Mesothelial cell of epicardium (in vitro differentiated cells): ENCODE results near the gene BCLAF3. TPM values are rescaled to one million over a fixed set of nuclear protein-coding genes. Genes with fewer than 3 reads are reported as not detected.

Source experiments
- DNase-seq, 2 experiments: peaks; one replicate each; pipeline ENCODE4 v3.0.0; 2021; ENCODE audit warnings: low spot score in 2 of 2; ENCODE audit not compliant: unreplicated experiment in 2 of 2
- H3K27ac Mint-ChIP-seq: 2 replicates; pipeline ENCODE4 v1.8.0; 2021; ENCODE audit warnings: mixed read lengths
- H3K27me3 Mint-ChIP-seq: 2 replicates; pipeline ENCODE4 v1.8.0; 2021; ENCODE audit warnings: low read depth, mixed read lengths
- H3K36me3 Mint-ChIP-seq: 2 replicates; pipeline ENCODE4 v1.8.0; 2021; ENCODE audit warnings: mixed read lengths
- H3K4me1 Mint-ChIP-seq: 2 replicates; pipeline ENCODE4 v1.8.0; 2021; ENCODE audit warnings: mixed read lengths
- H3K4me3 Mint-ChIP-seq: 2 replicates; pipeline ENCODE4 v1.8.0; 2021; ENCODE audit warnings: mild to moderate bottlenecking, moderate library complexity, mixed read lengths
- H3K9me3 Mint-ChIP-seq: 2 replicates; pipeline ENCODE4 v1.8.0; 2021; ENCODE audit warnings: mixed read lengths
- total RNA-seq: library from RNA; stranded (reverse); gene quantifications from 3 replicates; pipeline ENCODE4 v1.2.1, GENCODE V29; 2021
- TF ChIP-seq, protein P1 (sequence below): fragments of 200-600 bp; sonication (generic); IDR thresholded peaks from one replicate; pipeline ENCODE4 v1.5.0; 2021; ENCODE audit warnings: antibody characterized with exemption; ENCODE audit not compliant: unreplicated experiment

Gene BCLAF3
- total RNA-seq, 1 donor from 2014 or later, result 16.9 TPM

DNA sequence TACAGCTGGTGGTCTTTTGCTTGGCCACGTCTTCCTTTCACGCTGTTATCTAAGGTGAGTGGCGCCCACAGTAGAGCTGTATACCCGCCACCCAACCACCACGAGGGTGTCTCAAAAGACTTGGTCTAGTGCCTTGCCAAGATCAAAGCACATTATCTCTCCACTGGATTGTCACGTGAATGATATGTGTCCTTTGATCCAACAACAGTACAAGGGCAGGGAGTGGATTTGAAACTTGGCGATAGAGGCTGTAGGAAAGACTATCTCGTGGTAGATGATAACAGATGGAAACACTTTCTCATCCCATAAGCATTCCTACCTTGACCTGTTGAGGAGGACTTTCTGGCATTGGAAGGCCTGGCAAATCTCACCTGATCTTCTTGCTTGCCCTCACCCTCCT lies 37.7 kb upstream of the BCLAF3 start:
- H3K36me3 Mint-ChIP-seq, result no peaks in the 10 kb centered on the region
- peaks cover 4% of the 10 kb centered on the region for H3K4me1 Mint-ChIP-seq
- peaks cover 25% of the 10 kb centered on the region for H3K9me3 Mint-ChIP-seq

DNA sequence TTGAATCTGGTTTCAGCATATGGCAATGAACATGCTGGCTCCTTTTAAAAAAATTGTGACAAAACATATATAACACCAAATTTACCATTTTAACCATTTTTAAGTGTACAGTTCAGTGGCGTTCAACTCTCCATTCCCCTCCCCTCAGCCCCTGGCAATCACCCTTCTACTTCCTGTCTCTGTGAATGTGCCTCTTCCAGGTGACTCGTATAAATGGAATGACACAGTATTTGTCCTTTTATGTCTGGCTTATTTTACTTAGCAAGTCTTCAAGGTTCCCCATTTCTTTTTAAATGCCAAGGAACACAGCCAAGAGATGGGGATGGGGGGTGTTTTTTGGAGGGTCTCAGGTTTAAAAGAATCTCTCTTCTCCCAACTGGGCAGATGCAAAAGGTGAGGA lies 35.4 kb upstream of the BCLAF3 start:
- peaks cover 4% of the 10 kb centered on the region for H3K4me1 Mint-ChIP-seq
- no peak overlapping the region for H3K4me3 Mint-ChIP-seq
- TF ChIP-seq, protein P1, sequence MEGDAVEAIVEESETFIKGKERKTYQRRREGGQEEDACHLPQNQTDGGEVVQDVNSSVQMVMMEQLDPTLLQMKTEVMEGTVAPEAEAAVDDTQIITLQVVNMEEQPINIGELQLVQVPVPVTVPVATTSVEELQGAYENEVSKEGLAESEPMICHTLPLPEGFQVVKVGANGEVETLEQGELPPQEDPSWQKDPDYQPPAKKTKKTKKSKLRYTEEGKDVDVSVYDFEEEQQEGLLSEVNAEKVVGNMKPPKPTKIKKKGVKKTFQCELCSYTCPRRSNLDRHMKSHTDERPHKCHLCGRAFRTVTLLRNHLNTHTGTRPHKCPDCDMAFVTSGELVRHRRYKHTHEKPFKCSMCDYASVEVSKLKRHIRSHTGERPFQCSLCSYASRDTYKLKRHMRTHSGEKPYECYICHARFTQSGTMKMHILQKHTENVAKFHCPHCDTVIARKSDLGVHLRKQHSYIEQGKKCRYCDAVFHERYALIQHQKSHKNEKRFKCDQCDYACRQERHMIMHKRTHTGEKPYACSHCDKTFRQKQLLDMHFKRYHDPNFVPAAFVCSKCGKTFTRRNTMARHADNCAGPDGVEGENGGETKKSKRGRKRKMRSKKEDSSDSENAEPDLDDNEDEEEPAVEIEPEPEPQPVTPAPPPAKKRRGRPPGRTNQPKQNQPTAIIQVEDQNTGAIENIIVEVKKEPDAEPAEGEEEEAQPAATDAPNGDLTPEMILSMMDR, result no peak
- DNase-seq, result no peak
- peaks cover 20% of the 10 kb centered on the region for H3K9me3 Mint-ChIP-seq
- no peaks in the 10 kb centered on the region for H3K27me3 Mint-ChIP-seq
- no peak overlapping the region for H3K27ac Mint-ChIP-seq
- no peaks in the 10 kb centered on the region for H3K36me3 Mint-ChIP-seq

More for the DNA sequence above, 37.7 kb upstream of the BCLAF3 start:
- no peak for DNase-seq
- H3K4me3 Mint-ChIP-seq, result no peak overlapping the region
- H3K27me3 Mint-ChIP-seq, result no peaks in the 10 kb centered on the region
- H3K27ac Mint-ChIP-seq, result no peak overlapping the region
- TF ChIP-seq, protein P1, result no peak

DNA sequence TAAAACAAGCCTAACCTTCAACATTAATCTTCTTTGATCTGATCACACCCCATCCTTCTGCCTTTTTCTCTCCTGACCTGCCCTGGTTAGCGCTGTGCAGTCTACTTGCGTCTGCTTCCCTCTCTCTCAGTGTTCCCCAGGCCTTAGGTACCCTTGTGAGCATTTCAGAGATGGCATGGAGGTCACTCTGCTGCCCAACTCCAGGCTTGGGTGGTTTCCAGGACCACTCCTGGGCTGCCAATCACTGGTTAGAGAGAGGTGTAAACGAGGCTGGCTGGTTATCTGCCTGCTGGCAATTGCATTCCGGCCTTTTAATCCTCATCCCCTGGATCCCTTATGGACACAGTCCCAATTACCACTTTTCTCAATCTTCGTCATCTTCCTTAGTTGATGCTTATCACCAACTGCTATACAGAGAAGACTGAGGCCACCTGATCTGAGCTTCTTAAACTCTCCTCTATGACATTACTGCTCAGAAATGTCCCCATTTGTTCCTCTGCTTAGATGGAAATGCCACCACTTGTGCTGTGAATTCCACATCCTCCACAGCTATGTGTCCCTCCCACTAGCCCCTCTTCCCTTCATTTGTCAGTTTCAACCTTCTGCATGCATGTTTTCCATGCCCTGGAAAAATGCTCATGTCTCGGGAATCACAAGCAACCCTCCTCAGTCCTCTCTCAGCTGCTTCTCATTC lies 29.0 kb upstream of the BCLAF3 start:
- DNase-seq, result no peak
- H3K27me3 Mint-ChIP-seq, result no peaks in the 10 kb centered on the region
- TF ChIP-seq, protein P1, result no peak
- H3K36me3 Mint-ChIP-seq, result peaks cover 1% of the 10 kb centered on the region
- no peak overlapping the region for H3K27ac Mint-ChIP-seq
- no peak overlapping the region for H3K4me3 Mint-ChIP-seq
- peaks cover 39% of the 10 kb centered on the region for H3K9me3 Mint-ChIP-seq
- no peaks in the 10 kb centered on the region for H3K4me1 Mint-ChIP-seq

DNA sequence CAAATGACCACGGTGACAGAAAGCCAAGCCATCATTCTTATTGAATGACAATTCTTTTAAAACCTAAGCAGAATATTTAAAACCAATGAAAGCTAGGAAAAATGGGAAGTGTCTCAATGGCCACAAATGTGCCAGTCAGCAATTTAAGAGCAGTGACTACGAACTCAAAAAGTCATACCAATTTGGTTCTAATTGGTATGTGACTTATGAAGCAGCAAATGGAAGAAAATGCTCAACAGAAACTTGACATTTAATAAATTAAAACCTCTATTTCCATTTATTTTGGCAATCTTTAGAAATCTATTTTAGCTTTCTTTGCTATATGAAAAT lies 25.7 kb upstream of the BCLAF3 start:
- DNase-seq, result no peak
- H3K27me3 Mint-ChIP-seq, result no peaks in the 10 kb centered on the region
- H3K4me3 Mint-ChIP-seq, result no peak overlapping the region
- TF ChIP-seq, protein P1, result no peak
- no peak overlapping the region for H3K27ac Mint-ChIP-seq
- no peaks in the 10 kb centered on the region for H3K4me1 Mint-ChIP-seq
- H3K9me3 Mint-ChIP-seq, result peaks cover 48% of the 10 kb centered on the region
- H3K36me3 Mint-ChIP-seq, result peaks cover 1% of the 10 kb centered on the region

DNA sequence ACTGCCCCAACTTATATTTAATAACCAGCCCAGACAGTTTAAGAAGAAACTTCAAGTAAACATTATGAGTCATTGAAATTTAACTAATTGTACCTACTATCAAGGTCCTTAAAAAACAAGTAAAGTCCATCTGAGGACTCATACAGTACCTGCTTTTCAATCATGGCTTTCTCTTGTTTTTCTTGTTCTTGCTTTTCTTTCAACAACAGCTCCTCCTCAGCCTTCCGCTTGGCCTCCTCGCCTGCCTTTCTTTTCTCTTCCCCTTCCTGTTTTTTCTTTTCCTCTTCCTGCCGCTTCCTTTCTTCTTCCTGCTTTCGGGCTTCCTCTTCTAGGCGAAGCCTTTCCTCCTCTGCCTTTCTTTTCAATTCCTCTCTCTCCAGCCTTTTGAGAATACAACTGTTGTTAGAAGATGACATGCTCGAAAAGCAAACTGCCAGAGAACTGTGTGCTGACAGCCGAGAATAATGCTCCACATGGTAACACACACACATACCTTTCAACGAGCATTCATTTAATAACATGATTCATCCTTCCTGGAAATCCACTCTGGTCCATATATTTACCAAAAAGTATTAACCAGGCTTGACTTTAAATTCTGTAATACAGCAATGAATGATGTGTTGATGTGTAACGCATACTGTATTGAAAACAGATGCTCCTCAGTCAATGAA lies 25.2 kb upstream of the BCLAF3 start:
- TF ChIP-seq, protein P1, result no peak
- H3K4me3 Mint-ChIP-seq, result no peak overlapping the region
- H3K36me3 Mint-ChIP-seq, result peaks cover 1% of the 10 kb centered on the region
- DNase-seq, result no peak
- H3K27me3 Mint-ChIP-seq, result no peaks in the 10 kb centered on the region
- peaks cover 46% of the 10 kb centered on the region for H3K9me3 Mint-ChIP-seq
- no peaks in the 10 kb centered on the region for H3K4me1 Mint-ChIP-seq
- no peak overlapping the region for H3K27ac Mint-ChIP-seq
